ENCODE measurements around the gene HPF1. TPM values are rescaled to one million over a fixed set of nuclear protein-coding genes. Genes with fewer than 3 reads are reported as not detected.

HPF1 gene
- total RNA-seq, 6 experiments from 2014 or later: 6.9 to 27.0 (median 10.1) TPM

- DNase-seq: no peak
- TF ChIP-seq, protein P1, sequence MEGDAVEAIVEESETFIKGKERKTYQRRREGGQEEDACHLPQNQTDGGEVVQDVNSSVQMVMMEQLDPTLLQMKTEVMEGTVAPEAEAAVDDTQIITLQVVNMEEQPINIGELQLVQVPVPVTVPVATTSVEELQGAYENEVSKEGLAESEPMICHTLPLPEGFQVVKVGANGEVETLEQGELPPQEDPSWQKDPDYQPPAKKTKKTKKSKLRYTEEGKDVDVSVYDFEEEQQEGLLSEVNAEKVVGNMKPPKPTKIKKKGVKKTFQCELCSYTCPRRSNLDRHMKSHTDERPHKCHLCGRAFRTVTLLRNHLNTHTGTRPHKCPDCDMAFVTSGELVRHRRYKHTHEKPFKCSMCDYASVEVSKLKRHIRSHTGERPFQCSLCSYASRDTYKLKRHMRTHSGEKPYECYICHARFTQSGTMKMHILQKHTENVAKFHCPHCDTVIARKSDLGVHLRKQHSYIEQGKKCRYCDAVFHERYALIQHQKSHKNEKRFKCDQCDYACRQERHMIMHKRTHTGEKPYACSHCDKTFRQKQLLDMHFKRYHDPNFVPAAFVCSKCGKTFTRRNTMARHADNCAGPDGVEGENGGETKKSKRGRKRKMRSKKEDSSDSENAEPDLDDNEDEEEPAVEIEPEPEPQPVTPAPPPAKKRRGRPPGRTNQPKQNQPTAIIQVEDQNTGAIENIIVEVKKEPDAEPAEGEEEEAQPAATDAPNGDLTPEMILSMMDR (IDR thresholded peaks at IDR 0.05): no peak
- no peak for TF ChIP-seq POLR2A (IDR thresholded peaks at IDR 0.05)
- Histone ChIP-seq H3K9me3 (no peaks in the 10 kb centered on the region), H3K27me3 (no peaks in the 10 kb centered on the region), H3K4me3 (no peak overlapping the region), H3K27ac (no peak overlapping the region), H3K36me3 (no peaks in the 10 kb centered on the region), H3K4me1 (no peaks in the 10 kb centered on the region)
- intact Hi-C loops (cut with DNase I): no loop called here
- ATAC-seq: no peak
- 70% methylated on average over 3 of the region's 3 CpGs for WGBS (ENCODE audit: insufficient coverage, low coverage, low lambda C conversion rate, missing lambda C conversion rate)
Measured at GRCh38 chr4:169766741-169767140, 9.0 kb upstream of the HPF1 start.

- Histone ChIP-seq H3K27me3 (no peaks in the 10 kb centered on the region), H3K9me3 (no peaks in the 10 kb centered on the region), H3K4me1 (no peaks in the 10 kb centered on the region), H3K36me3 (no peaks in the 10 kb centered on the region), H3K4me3 (no peak overlapping the region), H3K27ac (no peak overlapping the region)
- DNase-seq (no peak), ATAC-seq (no peak)
- WGBS (ENCODE audit: insufficient coverage, low coverage, low lambda C conversion rate, missing lambda C conversion rate): 66% methylated on average over 2 of the region's 2 CpGs
- TF ChIP-seq, protein P1 (IDR thresholded peaks at IDR 0.05): no peak
- no peak for TF ChIP-seq POLR2A (IDR thresholded peaks at IDR 0.05)
- intact Hi-C loops (cut with DNase I): no loop called here
Measured at GRCh38 chr4:169765835-169766234, 8.1 kb upstream of the HPF1 start.

GRCh38 chr4:169761846-169762245, 4.1 kb upstream of the HPF1 start:
- DNase-seq: no peak

DNA sequence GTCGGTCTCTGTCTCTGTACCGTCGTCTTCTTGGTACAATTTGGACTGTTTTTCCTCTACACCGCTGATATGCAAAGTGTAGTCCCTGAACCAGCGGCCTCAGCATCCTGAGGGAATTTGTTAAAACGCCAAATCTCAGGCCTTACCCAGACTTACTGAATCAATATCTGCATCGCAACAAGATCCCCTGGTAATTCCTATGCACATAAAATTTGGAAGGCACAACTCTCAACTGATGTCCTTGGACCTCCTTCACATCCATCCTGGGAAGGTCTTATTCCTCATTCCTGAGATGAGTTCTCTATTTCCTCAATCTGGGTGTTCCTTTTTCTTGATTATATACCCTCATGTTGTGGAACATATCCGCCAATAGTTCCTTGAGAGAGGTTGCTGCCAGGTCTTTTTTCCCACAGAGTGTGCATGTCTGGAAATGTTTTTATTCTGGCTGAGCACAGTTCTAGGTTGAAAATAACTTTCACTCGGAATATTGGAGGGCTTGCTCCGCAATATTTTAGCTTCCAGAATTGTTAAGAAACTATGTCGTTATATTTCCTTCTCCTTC, 738 bp upstream of the HPF1 start:
- DNase-seq: no peak
- H3K36me3 ChIP-seq: no peaks in the 10 kb centered on the region
- H3K27me3 ChIP-seq: no peaks in the 10 kb centered on the region
- no peak overlapping the region for H3K27ac ChIP-seq
- intact Hi-C loops (cut with DNase I): no loop called here
- whole genome bisulfite sequencing (ENCODE audit: insufficient coverage, low coverage, low lambda C conversion rate, missing lambda C conversion rate): 69% methylated on average over 11 of the region's 11 CpGs
- ATAC-seq: no peak
- H3K9me3 ChIP-seq: no peaks in the 10 kb centered on the region
- H3K4me1 ChIP-seq: peaks cover 0 to 10% (median 0%) of the 10 kb centered on the region in 4 donors
- TF ChIP-seq, protein P1 (IDR thresholded peaks at IDR 0.05): no peak
- TF ChIP-seq POLR2A (IDR thresholded peaks at IDR 0.05): no peak
- no peak overlapping the region for H3K4me3 ChIP-seq

More at GRCh38 chr4:169761846-169762245, 4.1 kb upstream of the HPF1 start:
- H3K27ac ChIP-seq: no peak overlapping the region
- WGBS (ENCODE audit: insufficient coverage, low coverage, low lambda C conversion rate, missing lambda C conversion rate): 42% methylated on average over 4 of the region's 4 CpGs
- no peaks in the 10 kb centered on the region for H3K9me3 ChIP-seq
- no peak for TF ChIP-seq POLR2A (IDR thresholded peaks at IDR 0.05)
- TF ChIP-seq, protein P1 (IDR thresholded peaks at IDR 0.05): no peak
- no peaks in the 10 kb centered on the region for H3K36me3 ChIP-seq
- H3K4me3 ChIP-seq: no peak overlapping the region
- peaks cover 0 to 1% (median 0%) of the 10 kb centered on the region in 4 donors for H3K4me1 ChIP-seq
- ATAC-seq: no peak
- intact Hi-C loops (cut with DNase I): no loop called here
- no peaks in the 10 kb centered on the region for H3K27me3 ChIP-seq
